Measurements from ENCODE around the gene ABCA9.

ABCA9 gene

DNA sequence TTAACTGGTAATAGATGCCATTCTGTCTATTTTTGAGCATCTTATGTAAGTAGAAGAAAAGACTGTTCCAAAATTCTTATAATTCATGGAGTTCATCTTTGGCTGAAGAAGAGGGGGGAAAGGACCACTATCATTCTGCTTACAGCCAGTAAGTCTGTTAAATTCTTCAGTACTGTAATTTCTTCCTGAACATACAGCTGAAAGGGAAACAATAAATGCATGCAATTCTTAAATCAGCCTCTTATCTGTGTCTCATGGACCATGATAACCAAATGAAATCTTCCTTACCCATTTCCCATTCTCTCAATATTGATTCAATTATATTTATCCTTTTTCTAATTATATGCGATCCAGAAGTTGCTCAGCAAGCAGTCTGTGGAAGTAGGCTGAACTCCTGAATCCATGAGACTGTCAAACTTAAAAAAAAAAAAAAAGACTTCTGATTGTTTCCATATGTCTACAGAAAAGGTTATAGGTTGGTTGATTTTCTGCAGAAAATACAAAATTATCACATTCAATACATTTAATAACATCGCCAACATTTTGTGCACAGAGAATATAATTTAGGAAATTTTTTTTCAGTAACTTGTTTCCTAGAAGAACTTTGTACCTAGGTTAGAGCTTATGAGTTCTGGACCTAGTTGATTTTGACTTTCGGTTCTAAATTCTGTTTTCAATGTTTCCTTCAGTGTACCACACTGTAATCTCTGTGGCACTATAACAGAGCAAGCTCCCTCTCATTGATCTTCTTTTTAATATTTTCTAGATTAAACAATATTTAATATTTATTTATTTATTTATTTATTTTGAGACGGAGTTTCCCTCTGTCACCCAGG lies 1.2 kb upstream of the ABCA9 start:
- peaks cover 25 to 35% of the 10 kb centered on the region in 2 donors for H3K27me3 Mint-ChIP-seq
- no peaks in the 10 kb centered on the region for H3K4me1 Mint-ChIP-seq (ENCODE audit: low read depth in 2 of 2)

DNA sequence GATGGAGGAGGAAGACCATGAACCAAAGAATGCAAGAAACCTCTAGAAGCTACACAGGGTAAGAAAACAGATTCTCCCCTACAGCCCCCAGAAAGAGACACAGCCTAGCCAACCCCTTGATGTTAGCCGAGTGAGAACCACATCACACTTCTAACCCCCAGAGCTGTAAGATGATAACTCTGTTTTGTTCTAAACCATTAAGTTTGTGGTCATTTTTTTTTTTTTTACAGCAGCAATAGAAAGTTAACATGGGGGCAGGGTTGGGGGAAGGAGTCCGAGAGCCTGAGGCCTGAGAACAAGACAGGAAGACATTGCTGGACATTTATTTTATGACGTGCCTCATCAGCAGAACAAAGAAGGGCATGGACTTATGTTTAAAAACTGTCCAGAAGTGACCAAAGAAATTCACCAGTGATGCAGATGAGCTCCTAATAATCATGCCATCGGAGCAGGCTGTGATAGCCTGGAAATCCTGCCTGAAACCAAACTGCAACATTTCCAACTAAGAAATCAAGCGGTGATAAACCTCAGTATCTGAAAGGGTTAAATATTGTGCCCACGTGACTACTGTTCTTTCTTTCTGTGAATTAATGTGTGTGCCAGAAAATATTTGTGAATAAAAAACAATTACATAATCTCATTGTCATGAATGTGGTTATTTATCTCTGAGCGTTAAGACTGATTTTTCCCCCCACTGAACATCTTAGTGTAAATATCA lies 1.1 kb downstream of the ABCA9 start:
- no peaks in the 10 kb centered on the region for H3K36me3 Mint-ChIP-seq (ENCODE audit: insufficient read depth)
- no peak overlapping the region for H3K4me3 Mint-ChIP-seq
- no peak overlapping the region for H3K27ac Mint-ChIP-seq
- ATAC-seq (replicated peaks) (no peak), DNase-seq (no peak)
- H3K4me1 Mint-ChIP-seq (ENCODE audit: low read depth in 2 of 2) = no peaks in the 10 kb centered on the region
- no peaks in the 10 kb centered on the region for H3K9me3 Mint-ChIP-seq
- H3K27me3 Mint-ChIP-seq = peaks cover 11 to 16% of the 10 kb centered on the region in 2 donors

More for the DNA sequence above, 1.2 kb upstream of the ABCA9 start:
- ATAC-seq (replicated peaks) = no peak
- Mint-ChIP-seq H3K36me3 (ENCODE audit: insufficient read depth) (peaks cover 2% of the 10 kb centered on the region), H3K4me3 (no peak overlapping the region), H3K9me3 (no peaks in the 10 kb centered on the region), H3K27ac (no peak overlapping the region)
- DNase-seq = no peak

DNA sequence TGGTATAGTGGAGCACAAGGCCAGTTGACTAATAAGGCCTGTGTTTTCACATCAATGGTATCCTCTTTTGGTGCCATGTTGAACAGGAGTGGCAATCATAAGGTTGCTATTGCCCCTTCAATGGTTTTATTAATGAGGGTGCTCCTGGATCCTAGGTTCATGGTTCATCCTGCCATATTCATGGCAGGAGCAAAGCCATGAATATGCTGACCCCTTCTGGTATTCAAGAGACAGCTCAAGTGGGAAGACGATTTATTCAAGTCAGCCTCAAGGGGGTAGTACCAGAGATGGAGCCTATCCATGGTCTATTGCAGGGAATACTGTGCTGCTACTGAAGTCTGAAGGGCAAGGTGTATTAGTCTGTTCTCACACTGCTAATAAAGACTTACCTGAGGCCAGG lies 2.6 kb downstream of the ABCA9 start:
- no peaks in the 10 kb centered on the region for H3K36me3 Mint-ChIP-seq (ENCODE audit: insufficient read depth)
- H3K4me1 Mint-ChIP-seq (ENCODE audit: low read depth in 2 of 2) = no peaks in the 10 kb centered on the region
- H3K4me3 Mint-ChIP-seq = no peak overlapping the region
- no peak overlapping the region for H3K27ac Mint-ChIP-seq
- no peak for DNase-seq
- H3K27me3 Mint-ChIP-seq = peaks cover 11 to 12% of the 10 kb centered on the region in 2 donors
- H3K9me3 Mint-ChIP-seq = no peaks in the 10 kb centered on the region
- ATAC-seq (replicated peaks) = no peak

DNA sequence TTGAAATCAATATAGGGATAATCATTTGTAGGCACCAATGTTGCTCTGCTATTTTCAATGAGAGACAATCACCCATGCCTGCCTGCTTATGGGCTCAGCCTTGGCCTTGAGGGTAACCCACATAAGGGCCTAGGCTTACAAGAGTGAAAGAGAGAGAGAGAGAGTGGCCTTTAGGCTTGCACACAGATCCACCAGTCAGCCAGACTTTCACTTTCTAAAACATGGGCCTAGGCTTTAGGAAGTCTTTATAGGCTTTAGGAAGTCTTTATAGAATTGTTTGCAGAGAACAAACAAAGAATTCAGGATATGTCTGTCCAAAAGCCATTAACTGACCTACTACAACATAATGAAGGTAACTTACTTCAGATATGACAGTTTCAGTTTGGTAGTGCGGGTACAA lies 3.4 kb downstream of the ABCA9 start:
- no peaks in the 10 kb centered on the region for H3K36me3 Mint-ChIP-seq (ENCODE audit: insufficient read depth)
- H3K4me3 Mint-ChIP-seq = no peak overlapping the region

GRCh38 chr17:69056179-69056823 lies 4.4 kb downstream of the ABCA9 start:
- Mint-ChIP-seq H3K4me1 (ENCODE audit: low read depth in 2 of 2) (no peaks in the 10 kb centered on the region), H3K27me3 (peaks cover 14 to 17% of the 10 kb centered on the region in 2 donors), H3K27ac (no peak overlapping the region), H3K4me3 (no peak overlapping the region), H3K9me3 (no peaks in the 10 kb centered on the region), H3K36me3 (ENCODE audit: insufficient read depth) (no peaks in the 10 kb centered on the region)
- DNase-seq = no peak
- no peak for ATAC-seq (replicated peaks)

More for the DNA sequence above, 3.4 kb downstream of the ABCA9 start:
- Mint-ChIP-seq H3K4me1 (ENCODE audit: low read depth in 2 of 2) (no peaks in the 10 kb centered on the region), H3K9me3 (no peaks in the 10 kb centered on the region), H3K27ac (no peak overlapping the region), H3K27me3 (peaks cover 11 to 12% of the 10 kb centered on the region in 2 donors)
- DNase-seq = no peak
- no peak for ATAC-seq (replicated peaks)

GRCh38 chr17:69055334-69055733 lies 5.4 kb downstream of the ABCA9 start:
- Mint-ChIP-seq H3K4me1 (ENCODE audit: low read depth in 2 of 2) (no peaks in the 10 kb centered on the region), H3K27me3 (peaks cover 23% of the 10 kb centered on the region in 2 donors), H3K9me3 (no peaks in the 10 kb centered on the region), H3K27ac (no peak overlapping the region), H3K36me3 (ENCODE audit: insufficient read depth) (no peaks in the 10 kb centered on the region), H3K4me3 (no peak overlapping the region)
- DNase-seq (no peak), ATAC-seq (replicated peaks) (no peak)

- H3K36me3 Mint-ChIP-seq (ENCODE audit: insufficient read depth) = no peaks in the 10 kb centered on the region
- ATAC-seq (replicated peaks) = no peak
These were observed 9.5 kb downstream of the ABCA9 start for GRCh38 chr17:69050999-69051775.

DNA sequence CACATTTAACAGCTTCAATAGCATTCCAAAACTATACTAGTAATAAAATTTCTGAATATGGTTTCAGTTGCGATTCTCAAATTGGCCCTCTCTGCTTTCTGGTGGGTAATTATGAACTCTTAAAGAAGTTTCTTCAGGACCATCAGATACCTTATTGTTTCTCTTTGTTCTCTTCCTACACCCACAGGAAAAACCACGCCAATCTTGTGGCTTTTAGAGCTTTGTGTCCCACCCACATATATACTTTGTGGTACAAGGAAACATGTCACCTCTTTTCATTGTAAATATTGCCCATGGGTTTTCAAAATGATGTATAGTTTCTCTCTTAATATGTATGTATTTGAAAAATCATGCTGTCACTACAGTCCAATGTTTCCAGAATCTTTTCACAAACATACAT lies 12.1 kb downstream of the ABCA9 start:
- H3K4me1 Mint-ChIP-seq (ENCODE audit: low read depth in 2 of 2) = peaks cover 0 to 3% of the 10 kb centered on the region in 2 donors
- H3K36me3 Mint-ChIP-seq (ENCODE audit: insufficient read depth) = no peaks in the 10 kb centered on the region
- ATAC-seq (replicated peaks) = no peak
- no peak overlapping the region for H3K4me3 Mint-ChIP-seq
- no peaks in the 10 kb centered on the region for H3K9me3 Mint-ChIP-seq
- H3K27me3 Mint-ChIP-seq = peaks cover 19 to 21% of the 10 kb centered on the region in 2 donors
- no peak for DNase-seq
- H3K27ac Mint-ChIP-seq = no peak overlapping the region

More at GRCh38 chr17:69050999-69051775, 9.5 kb downstream of the ABCA9 start:
- H3K9me3 Mint-ChIP-seq = no peaks in the 10 kb centered on the region
- peaks cover 0 to 3% of the 10 kb centered on the region in 2 donors for H3K4me1 Mint-ChIP-seq (ENCODE audit: low read depth in 2 of 2)
- no peak overlapping the region for H3K4me3 Mint-ChIP-seq
- peaks cover 19 to 22% of the 10 kb centered on the region in 2 donors for H3K27me3 Mint-ChIP-seq
- DNase-seq = no peak
- no peak overlapping the region for H3K27ac Mint-ChIP-seq

GRCh38 chr17:69047368-69048263 lies 13.1 kb downstream of the ABCA9 start:
- Mint-ChIP-seq H3K4me1 (ENCODE audit: low read depth in 2 of 2) (peaks cover 0 to 3% of the 10 kb centered on the region in 2 donors), H3K4me3 (no peak overlapping the region), H3K27ac (no peak overlapping the region), H3K36me3 (ENCODE audit: insufficient read depth) (no peaks in the 10 kb centered on the region), H3K27me3 (peaks cover 18 to 19% of the 10 kb centered on the region in 2 donors), H3K9me3 (no peaks in the 10 kb centered on the region)
- no peak for ATAC-seq (replicated peaks)
- DNase-seq = no peak

DNA sequence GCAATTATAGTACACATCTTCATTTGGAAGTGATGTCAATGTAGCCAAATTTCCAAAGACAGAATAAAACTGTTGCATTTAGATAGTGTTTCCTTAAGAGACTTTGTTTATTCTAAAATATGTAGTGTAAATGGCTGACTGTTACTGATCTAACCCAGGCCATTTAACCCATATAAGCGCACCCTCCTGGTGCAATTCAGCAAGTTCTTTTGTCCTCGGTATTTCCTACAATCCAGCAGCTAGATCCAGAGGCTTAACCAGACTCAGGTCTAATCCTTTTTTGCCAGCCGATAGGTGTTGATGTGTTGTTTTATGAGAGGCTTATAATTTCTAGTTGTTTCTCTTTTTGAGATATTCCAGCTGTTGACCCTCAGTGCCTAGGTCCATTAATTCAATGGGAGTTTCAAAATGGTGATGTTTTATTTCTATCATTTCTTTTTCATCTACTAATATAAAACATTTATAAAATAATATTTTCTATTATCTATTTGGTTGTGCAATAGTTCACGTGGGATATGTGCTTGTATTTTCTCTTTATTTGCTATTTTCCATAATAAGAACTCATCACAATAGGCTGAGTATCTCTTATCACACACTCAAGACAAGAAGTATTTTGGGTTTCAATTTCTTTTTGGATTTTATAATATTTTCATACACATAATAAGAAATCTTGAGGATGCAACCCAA lies 14.5 kb downstream of the ABCA9 start:
- DNase-seq (no peak), ATAC-seq (replicated peaks) (no peak)
- Mint-ChIP-seq H3K27ac (no peak overlapping the region), H3K4me3 (no peak overlapping the region), H3K27me3 (peaks cover 13 to 16% of the 10 kb centered on the region in 2 donors), H3K36me3 (ENCODE audit: insufficient read depth) (no peaks in the 10 kb centered on the region), H3K4me1 (ENCODE audit: low read depth in 2 of 2) (peaks cover 0 to 3% of the 10 kb centered on the region in 2 donors), H3K9me3 (no peaks in the 10 kb centered on the region)

DNA sequence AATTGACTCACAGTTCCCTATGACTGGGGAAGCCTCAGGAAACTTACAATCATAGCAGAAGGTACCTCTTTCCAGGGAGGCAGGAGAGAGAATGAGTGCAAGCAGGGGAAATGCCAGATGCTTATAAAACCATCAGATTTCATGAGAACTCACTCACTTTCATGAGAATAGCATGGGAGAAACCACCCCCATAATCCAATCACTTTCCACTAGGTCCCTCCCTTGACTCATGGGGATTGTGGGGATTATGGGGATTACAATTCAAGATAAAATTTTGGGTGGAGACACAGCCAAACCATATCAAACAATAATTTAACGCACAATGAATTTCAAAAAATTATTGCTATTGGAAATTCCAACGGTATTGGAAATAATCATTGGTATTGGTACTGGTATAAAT lies 15.1 kb downstream of the ABCA9 start:
- Mint-ChIP-seq H3K9me3 (no peaks in the 10 kb centered on the region), H3K27ac (no peak overlapping the region), H3K36me3 (ENCODE audit: insufficient read depth) (no peaks in the 10 kb centered on the region), H3K4me3 (no peak overlapping the region), H3K27me3 (peaks cover 7 to 10% of the 10 kb centered on the region in 2 donors), H3K4me1 (ENCODE audit: low read depth in 2 of 2) (peaks cover 0 to 3% of the 10 kb centered on the region in 2 donors)
- no peak for ATAC-seq (replicated peaks)
- DNase-seq = no peak

GRCh38 chr17:69044371-69044770 lies 16.4 kb downstream of the ABCA9 start:
- no peak overlapping the region for H3K27ac Mint-ChIP-seq

More at GRCh38 chr17:69044371-69044770, 16.4 kb downstream of the ABCA9 start:
- DNase-seq (no peak), ATAC-seq (replicated peaks) (no peak)
- Mint-ChIP-seq H3K4me3 (no peak overlapping the region), H3K36me3 (ENCODE audit: insufficient read depth) (no peaks in the 10 kb centered on the region), H3K9me3 (peaks cover 0 to 2% of the 10 kb centered on the region in 2 donors), H3K4me1 (ENCODE audit: low read depth in 2 of 2) (peaks cover 0 to 3% of the 10 kb centered on the region in 2 donors), H3K27me3 (peaks cover 6 to 9% of the 10 kb centered on the region in 2 donors)

Data from effector memory CD8-positive, alpha-beta T cell (primary cell).